ENCODE data around the gene PRRT4.

Gene PRRT4

GRCh38 chr7:128388145-128388485 lies 26.6 kb upstream of the PRRT4 start:
- no peak overlapping the region for H3K4me3 ChIP-seq (ENCODE audit: insufficient read length, low read depth)
- no peaks in the 10 kb centered on the region for H3K27me3 ChIP-seq (ENCODE audit: insufficient read depth, insufficient read length)
- H3K9ac ChIP-seq (ENCODE audit: insufficient read length, low read depth), result no peak overlapping the region
- TF ChIP-seq YY1 (IDR thresholded peaks at IDR 0.05; ENCODE audit: insufficient read depth, insufficient read length) (no peak), SUZ12 (IDR thresholded peaks at IDR 0.05; ENCODE audit: extremely low read depth, insufficient read depth, insufficient read length) (no peak), ZNF274 (IDR thresholded peaks at IDR 0.05; ENCODE audit: low read depth, low read length) (no peak)
- DNase-seq (ENCODE audit: low read depth, low spot score), result no peak
- H3K9me3 ChIP-seq (ENCODE audit: insufficient read depth, low read length), result no peaks in the 10 kb centered on the region
- peaks cover 17% of the 10 kb centered on the region for H3K36me3 ChIP-seq (ENCODE audit: insufficient read depth, insufficient read length, low read length)
- peaks cover 19% of the 10 kb centered on the region for H3K4me1 ChIP-seq (ENCODE audit: insufficient read depth, insufficient read length)

DNA sequence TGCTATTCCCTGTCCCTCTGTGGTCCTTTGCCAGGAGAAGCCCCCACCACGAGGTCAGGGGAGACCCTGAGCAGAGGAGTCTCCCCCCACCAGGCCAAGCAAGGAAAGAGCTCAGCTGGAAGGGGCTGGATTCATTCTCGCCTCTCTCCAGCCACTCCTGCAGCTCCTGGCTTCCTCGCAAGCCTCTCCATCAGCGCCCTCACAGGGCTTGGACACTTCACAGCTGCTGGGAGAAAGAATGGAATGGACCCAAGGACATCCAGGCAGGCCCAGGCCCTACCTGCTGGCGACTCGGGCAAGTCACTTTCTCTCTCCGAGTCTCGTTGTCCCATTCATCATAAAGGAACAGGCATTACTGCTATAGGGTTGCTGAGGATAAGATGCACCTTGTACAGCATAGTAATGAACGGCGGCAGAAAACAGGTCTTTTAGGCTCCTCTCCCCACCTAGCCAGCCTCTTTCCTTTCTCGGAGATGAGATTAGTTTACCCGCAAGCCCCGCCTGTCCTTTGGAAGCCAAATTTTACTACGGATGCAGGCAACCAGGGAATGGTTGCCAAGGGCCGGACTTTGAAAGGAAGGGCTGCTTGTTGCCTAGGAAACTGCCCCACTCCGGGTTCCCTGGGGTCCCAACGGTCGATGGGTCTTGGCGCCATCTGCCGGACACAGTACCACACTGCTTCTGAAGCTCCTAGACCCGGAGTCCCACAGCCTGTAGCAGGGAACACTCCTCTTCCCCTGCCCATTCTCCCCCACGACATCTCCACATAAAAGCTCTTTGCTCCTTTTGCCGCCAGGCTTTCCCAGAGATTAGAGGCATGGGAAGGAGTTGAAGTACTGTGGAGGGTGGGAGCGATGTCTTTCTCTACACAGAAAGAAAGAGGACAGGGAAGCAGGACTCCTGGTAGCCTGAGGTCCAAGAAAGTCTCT lies 26.0 kb upstream of the PRRT4 start:
- Histone ChIP-seq H3K4me1 (ENCODE audit: insufficient read depth, insufficient read length) (peaks cover 19% of the 10 kb centered on the region), H3K4me3 (ENCODE audit: insufficient read length, low read depth) (no peak overlapping the region), H3K9ac (ENCODE audit: insufficient read length, low read depth) (no peak overlapping the region), H3K27me3 (ENCODE audit: insufficient read depth, insufficient read length) (no peaks in the 10 kb centered on the region), H3K36me3 (ENCODE audit: insufficient read depth, insufficient read length, low read length) (peaks cover 12% of the 10 kb centered on the region), H3K9me3 (ENCODE audit: insufficient read depth, low read length) (no peaks in the 10 kb centered on the region)
- DNase-seq (ENCODE audit: low read depth, low spot score), result peak; percentile 87
- TF ChIP-seq ZNF274 (IDR thresholded peaks at IDR 0.05; ENCODE audit: low read depth, low read length) (no peak), YY1 (IDR thresholded peaks at IDR 0.05; ENCODE audit: insufficient read depth, insufficient read length) (no peak), SUZ12 (IDR thresholded peaks at IDR 0.05; ENCODE audit: extremely low read depth, insufficient read depth, insufficient read length) (no peak)

- no peak for DNase-seq (ENCODE audit: low read depth, low spot score)
- peaks cover 24% of the 10 kb centered on the region for H3K4me1 ChIP-seq (ENCODE audit: insufficient read depth, insufficient read length)
- H3K9me3 ChIP-seq (ENCODE audit: insufficient read depth, low read length), result no peaks in the 10 kb centered on the region
- H3K9ac ChIP-seq (ENCODE audit: insufficient read length, low read depth), result no peak overlapping the region
- TF ChIP-seq YY1 (IDR thresholded peaks at IDR 0.05; ENCODE audit: insufficient read depth, insufficient read length), result no peak
- TF ChIP-seq ZNF274 (IDR thresholded peaks at IDR 0.05; ENCODE audit: low read depth, low read length), result no peak
- TF ChIP-seq SUZ12 (IDR thresholded peaks at IDR 0.05; ENCODE audit: extremely low read depth, insufficient read depth, insufficient read length), result no peak
- H3K36me3 ChIP-seq (ENCODE audit: insufficient read depth, insufficient read length, low read length), result peaks cover 2% of the 10 kb centered on the region
- H3K27me3 ChIP-seq (ENCODE audit: insufficient read depth, insufficient read length), result no peaks in the 10 kb centered on the region
- no peak overlapping the region for H3K4me3 ChIP-seq (ENCODE audit: insufficient read length, low read depth)
These were observed 24.8 kb upstream of the PRRT4 start for GRCh38 chr7:128385988-128386925.

DNA sequence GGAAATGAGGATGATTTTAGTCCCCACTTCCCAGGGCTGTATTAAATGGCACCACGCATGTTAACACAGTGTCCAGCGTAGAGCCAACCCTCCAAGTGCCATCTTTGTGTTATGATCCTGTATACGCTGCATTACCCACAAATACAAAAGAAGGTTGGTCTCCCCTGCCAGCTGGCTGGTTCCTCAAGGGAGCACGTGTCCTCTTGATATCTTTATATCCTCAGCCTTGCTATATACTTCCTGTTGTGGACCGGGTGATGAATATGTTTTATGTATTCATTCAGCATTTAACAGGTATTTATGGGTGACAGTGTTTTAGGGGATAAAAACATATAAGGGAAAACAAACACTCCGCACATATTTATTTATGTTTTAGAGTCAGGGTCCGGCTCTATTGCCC lies 23.2 kb upstream of the PRRT4 start:
- Histone ChIP-seq H3K4me3 (ENCODE audit: insufficient read length, low read depth) (no peak overlapping the region), H3K4me1 (ENCODE audit: insufficient read depth, insufficient read length) (peaks cover 26% of the 10 kb centered on the region)
- no peak for DNase-seq (ENCODE audit: low read depth, low spot score)

DNA sequence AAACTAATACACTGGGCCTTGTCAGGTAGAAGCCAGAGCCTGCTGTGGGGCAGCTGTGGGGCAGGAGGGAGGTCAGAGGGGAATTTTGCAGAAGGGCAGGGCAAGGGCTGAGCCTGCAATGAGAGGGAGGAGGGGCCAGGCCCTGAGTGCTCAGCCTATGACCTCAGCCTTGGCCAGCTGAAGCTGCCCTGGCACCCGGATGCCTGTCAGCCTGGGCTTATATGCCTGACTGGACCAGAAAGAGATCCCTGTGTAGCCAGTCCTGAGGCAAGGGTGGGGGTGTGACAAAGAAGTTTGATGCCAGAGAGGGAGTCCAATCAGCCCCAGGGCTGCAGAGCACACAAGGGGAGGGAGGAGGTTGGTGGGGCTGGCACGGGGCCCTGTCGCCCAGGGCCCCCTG lies 22.3 kb upstream of the PRRT4 start:
- Histone ChIP-seq H3K9ac (ENCODE audit: insufficient read length, low read depth) (no peak overlapping the region), H3K4me1 (ENCODE audit: insufficient read depth, insufficient read length) (peaks cover 19% of the 10 kb centered on the region), H3K36me3 (ENCODE audit: insufficient read depth, insufficient read length, low read length) (no peaks in the 10 kb centered on the region), H3K27me3 (ENCODE audit: insufficient read depth, insufficient read length) (no peaks in the 10 kb centered on the region), H3K9me3 (ENCODE audit: insufficient read depth, low read length) (no peaks in the 10 kb centered on the region), H3K4me3 (ENCODE audit: insufficient read length, low read depth) (no peak overlapping the region)
- DNase-seq (ENCODE audit: low read depth, low spot score), result no peak
- TF ChIP-seq SUZ12 (IDR thresholded peaks at IDR 0.05; ENCODE audit: extremely low read depth, insufficient read depth, insufficient read length) (no peak), YY1 (IDR thresholded peaks at IDR 0.05; ENCODE audit: insufficient read depth, insufficient read length) (no peak)

More for the DNA sequence above, 23.2 kb upstream of the PRRT4 start:
- H3K9ac ChIP-seq (ENCODE audit: insufficient read length, low read depth), result no peak overlapping the region
- H3K9me3 ChIP-seq (ENCODE audit: insufficient read depth, low read length), result no peaks in the 10 kb centered on the region
- no peaks in the 10 kb centered on the region for H3K36me3 ChIP-seq (ENCODE audit: insufficient read depth, insufficient read length, low read length)
- TF ChIP-seq YY1 (IDR thresholded peaks at IDR 0.05; ENCODE audit: insufficient read depth, insufficient read length) (no peak), ZNF274 (IDR thresholded peaks at IDR 0.05; ENCODE audit: low read depth, low read length) (no peak), SUZ12 (IDR thresholded peaks at IDR 0.05; ENCODE audit: extremely low read depth, insufficient read depth, insufficient read length) (no peak)
- H3K27me3 ChIP-seq (ENCODE audit: insufficient read depth, insufficient read length), result no peaks in the 10 kb centered on the region

GRCh38 chr7:128381161-128381821 lies 19.8 kb upstream of the PRRT4 start:
- H3K4me1 ChIP-seq (ENCODE audit: insufficient read depth, insufficient read length), result peaks cover 13% of the 10 kb centered on the region
- no peaks in the 10 kb centered on the region for H3K9me3 ChIP-seq (ENCODE audit: insufficient read depth, low read length)
- TF ChIP-seq SUZ12 (IDR thresholded peaks at IDR 0.05; ENCODE audit: extremely low read depth, insufficient read depth, insufficient read length) (no peak), ZNF274 (IDR thresholded peaks at IDR 0.05; ENCODE audit: low read depth, low read length) (no peak), YY1 (IDR thresholded peaks at IDR 0.05; ENCODE audit: insufficient read depth, insufficient read length) (no peak)
- H3K27me3 ChIP-seq (ENCODE audit: insufficient read depth, insufficient read length), result no peaks in the 10 kb centered on the region
- no peak overlapping the region for H3K9ac ChIP-seq (ENCODE audit: insufficient read length, low read depth)
- no peak overlapping the region for H3K4me3 ChIP-seq (ENCODE audit: insufficient read length, low read depth)
- H3K36me3 ChIP-seq (ENCODE audit: insufficient read depth, insufficient read length, low read length), result no peaks in the 10 kb centered on the region
- no peak for DNase-seq (ENCODE audit: low read depth, low spot score)

All from NT2/D1 (cell line).